Activated CD4-positive, alpha-beta T cell treated with anti-CD3 and anti-CD28 coated beads for 36 hours (primary cell): Measurements from ENCODE around the gene HSBP1L1. TPM values are rescaled to one million over a fixed set of nuclear protein-coding genes. Genes with fewer than 3 reads are reported as not detected.
"Not testable (repeated sequence)": the region's sequence is repeated elsewhere in the genome, so short reads cannot be mapped to it uniquely, and the experiment has no call there.

ENCODE experiments used
- ATAC-seq: fragments of 200-7000 bp; cut with Tn5 transposase; one replicate; pipeline ENCODE4 v1.10.0; 2021; ENCODE audit warnings: mild to moderate bottlenecking, moderate library complexity
- CTCF ChIA-PET: fragments of 350-600 bp; sonication (Branson Sonifier 250); formaldehyde crosslinking; loops from one replicate; lab custom pipeline; 2021; ENCODE audit warnings: antibody characterized with exemption; lab: Charles Lee
- POLR2A ChIA-PET: fragments of 350-600 bp; sonication (Branson Sonifier 250); formaldehyde crosslinking; loops from one replicate; lab custom pipeline; 2021; ENCODE audit warnings: antibody characterized with exemption, inconsistent platforms; lab: Charles Lee
- DNase-seq: peaks from one replicate; pipeline ENCODE4 v3.0.0-alpha.2; 2020
- H3K27ac Mint-ChIP-seq: one replicate; pipeline ENCODE4 v1.8.0; 2021; ENCODE audit warnings: mixed read lengths
- H3K27me3 Mint-ChIP-seq: one replicate; pipeline ENCODE4 v1.8.0; 2021; ENCODE audit warnings: mixed read lengths
- H3K36me3 Mint-ChIP-seq: one replicate; pipeline ENCODE4 v1.8.0; 2021; ENCODE audit warnings: low read depth, mixed read lengths
- H3K4me1 Mint-ChIP-seq: one replicate; pipeline ENCODE4 v1.8.0; 2021; ENCODE audit warnings: mixed read lengths
- H3K4me3 Mint-ChIP-seq: one replicate; pipeline ENCODE4 v1.8.0; 2021; ENCODE audit warnings: mild to moderate bottlenecking, moderate library complexity, mixed read lengths
- H3K9me3 Mint-ChIP-seq: one replicate; pipeline ENCODE4 v1.8.0; 2021; ENCODE audit warnings: low read depth, mixed read lengths
- intact Hi-C, 2 experiments: fragments of 100-400 bp; cut with DNase I in 1 of 2; cut with micrococcal nuclease in 1 of 2; formaldehyde crosslinking; loops; one replicate each; pipeline versions ENCODE4 v1.14.2 to v1.15.1; 2022 to 2024; cut with DNase I, micrococcal nuclease
- total RNA-seq, 2 experiments: library from RNA; stranded (reverse); gene quantifications; one replicate each; pipeline ENCODE4 v1.2.3, GENCODE V29; 2021

The HSBP1L1 gene
- total RNA-seq, 2 experiments from 2014 or later: 14.4 to 16.9 TPM

- Mint-ChIP-seq H3K27me3 (no peaks in the 10 kb centered on the region), H3K4me3 (no peak overlapping the region), H3K36me3 (no peaks in the 10 kb centered on the region), H3K4me1 (peaks cover 24% of the 10 kb centered on the region), H3K9me3 (no peaks in the 10 kb centered on the region), H3K27ac (no peak overlapping the region)
- ChIA-PET POLR2A (no interaction called here), CTCF (interaction anchor here (0.8 to 1.1 kb wide), 2 partner anchors 12 to 28 kb away, joined by 3 read pairs; no protein-coding TSS in a partner anchor)
- DNase-seq (peak; percentile 58), ATAC-seq (peak; percentile 7)
- intact Hi-C loops: no loop called here
These were observed 9.0 kb upstream of the HSBP1L1 start for GRCh38 chr18:79955302-79956075.

- no peak for DNase-seq
- no peaks in the 10 kb centered on the region for H3K36me3 Mint-ChIP-seq
- H3K27me3 Mint-ChIP-seq: no peaks in the 10 kb centered on the region
- no peak overlapping the region for H3K4me3 Mint-ChIP-seq
- no peak overlapping the region for H3K27ac Mint-ChIP-seq
- ChIA-PET POLR2A (no interaction called here), CTCF (interaction anchor here (0.8 kb wide), 1 partner anchor 27 kb away, joined by 3 read pairs; no protein-coding TSS in a partner anchor)
- intact Hi-C loops: no loop called here
- no peak for ATAC-seq
- no peaks in the 10 kb centered on the region for H3K9me3 Mint-ChIP-seq
- H3K4me1 Mint-ChIP-seq: peaks cover 29% of the 10 kb centered on the region
These were observed 8.2 kb upstream of the HSBP1L1 start for GRCh38 chr18:79956276-79956675.

GRCh38 chr18:79958981-79959380 lies 5.5 kb upstream of the HSBP1L1 start:
- peaks cover 2% of the 10 kb centered on the region for H3K27me3 Mint-ChIP-seq
- ChIA-PET CTCF (interaction anchor here (0.6 kb wide), 1 partner anchor 166 kb away, joined by 3 read pairs; no protein-coding TSS in a partner anchor), POLR2A (no interaction called here)
- peaks cover 47% of the 10 kb centered on the region for H3K4me1 Mint-ChIP-seq
- H3K4me3 Mint-ChIP-seq: no peak overlapping the region
- no peaks in the 10 kb centered on the region for H3K36me3 Mint-ChIP-seq
- no peaks in the 10 kb centered on the region for H3K9me3 Mint-ChIP-seq
- no peak overlapping the region for H3K27ac Mint-ChIP-seq
- DNase-seq (no peak), ATAC-seq (no peak)
- intact Hi-C loops: no loop called here

GRCh38 chr18:79960161-79960801 lies 4.2 kb upstream of the HSBP1L1 start:
- ATAC-seq, POLR2A ChIA-PET, H3K36me3 Mint-ChIP-seq, H3K27me3 Mint-ChIP-seq, H3K4me3 Mint-ChIP-seq, H3K9me3 Mint-ChIP-seq, H3K27ac Mint-ChIP-seq: not testable (repeated sequence)
- intact Hi-C loops: loop anchor here (5.0 to 10.0 kb wide), 3 partner anchors 163 to 565 kb away; partner anchors contain the start of genes KCNG2 (in 1 of the 2) and NFATC1 (in 1 of the 2)
- peak; percentile 42 for DNase-seq
- H3K4me1 Mint-ChIP-seq: peaks cover 39% of the 10 kb centered on the region
- CTCF ChIA-PET: interaction anchor here (0.7 kb wide), 1 partner anchor 10 kb away, joined by 3 read pairs; no protein-coding TSS in a partner anchor

GRCh38 chr18:79960921-79961526 lies 3.4 kb upstream of the HSBP1L1 start:
- Mint-ChIP-seq H3K4me3 (no peak overlapping the region), H3K27ac (no peak overlapping the region), H3K27me3 (peaks cover 2% of the 10 kb centered on the region), H3K4me1 (peaks cover 39% of the 10 kb centered on the region), H3K9me3 (no peaks in the 10 kb centered on the region), H3K36me3 (peaks cover 4% of the 10 kb centered on the region)
- DNase-seq (no peak), ATAC-seq (no peak)
- intact Hi-C loops: loop anchor here (5.0 to 10.0 kb wide), 3 partner anchors 164 to 566 kb away; partner anchors contain the start of genes KCNG2 (in 1 of the 2) and NFATC1 (in 1 of the 2)
- ChIA-PET CTCF (no interaction called here), POLR2A (no interaction called here)

GRCh38 chr18:79961527-79962291 lies 2.7 kb upstream of the HSBP1L1 start:
- peaks cover 6% of the 10 kb centered on the region for H3K36me3 Mint-ChIP-seq
- ChIA-PET CTCF (interaction anchor here (0.9 to 1.1 kb wide), 2 partner anchors 9 to 32 kb away, joined by 3 read pairs; no protein-coding TSS in a partner anchor), POLR2A (interaction anchor here (0.6 kb wide), 1 partner anchor 26 kb away, joined by 3 read pairs; no protein-coding TSS in a partner anchor)
- no peak for DNase-seq
- H3K4me1 Mint-ChIP-seq: peaks cover 41% of the 10 kb centered on the region
- intact Hi-C loops: loop anchor here (2.0 to 10.0 kb wide), 4 partner anchors 164 to 567 kb away; partner anchors contain the start of genes KCNG2 (in 1 of the 2) and NFATC1 (in 1 of the 2)
- no peak overlapping the region for H3K4me3 Mint-ChIP-seq
- peaks cover 2% of the 10 kb centered on the region for H3K27me3 Mint-ChIP-seq
- ATAC-seq: no peak
- no peaks in the 10 kb centered on the region for H3K9me3 Mint-ChIP-seq
- H3K27ac Mint-ChIP-seq: no peak overlapping the region

GRCh38 chr18:79962311-79962710 lies 2.1 kb upstream of the HSBP1L1 start:
- no peak for ATAC-seq
- DNase-seq: no peak
- POLR2A ChIA-PET: no interaction called here
- no peaks in the 10 kb centered on the region for H3K9me3 Mint-ChIP-seq
- H3K4me3 Mint-ChIP-seq: no peak overlapping the region
- intact Hi-C loops: loop anchor here (2.0 to 10.0 kb wide), 4 partner anchors 165 to 568 kb away; partner anchors contain the start of genes KCNG2 (in 1 of the 2) and NFATC1 (in 1 of the 2)
- CTCF ChIA-PET: interaction anchor here (0.6 to 1.1 kb wide), 3 partner anchors 10 to 223 kb away, joined by 3 read pairs; no protein-coding TSS in a partner anchor
- peaks cover 2% of the 10 kb centered on the region for H3K27me3 Mint-ChIP-seq
- H3K4me1 Mint-ChIP-seq: peaks cover 41% of the 10 kb centered on the region
- H3K27ac Mint-ChIP-seq: no peak overlapping the region
- H3K36me3 Mint-ChIP-seq: peaks cover 9% of the 10 kb centered on the region

- DNase-seq (peak; percentile 70), ATAC-seq (peak; percentile 68)
- peak overlapping the region; percentile 73 for H3K27ac Mint-ChIP-seq
- intact Hi-C loops: loop anchor here (2.0 to 10.0 kb wide), 4 partner anchors 166 to 568 kb away; partner anchors contain the start of genes KCNG2 (in 1 of the 2) and NFATC1 (in 1 of the 2)
- ChIA-PET POLR2A (interaction anchor here (0.7 kb wide), 1 partner anchor 12 kb away, joined by 3 read pairs; the partner anchor contains the start of gene SLC66A2), CTCF (interaction anchor here (0.6 to 1.4 kb wide), 4 partner anchors 22 to 224 kb away, joined by 3 to 4 read pairs (median 4); partner anchors contain the start of gene RBFA)
- peaks cover 41% of the 10 kb centered on the region for H3K4me1 Mint-ChIP-seq
- peak overlapping the region; percentile 30 for H3K4me3 Mint-ChIP-seq
- no peaks in the 10 kb centered on the region for H3K9me3 Mint-ChIP-seq
- peaks cover 2% of the 10 kb centered on the region for H3K27me3 Mint-ChIP-seq
- H3K36me3 Mint-ChIP-seq: peaks cover 9% of the 10 kb centered on the region
These were observed 1.4 kb upstream of the HSBP1L1 start for GRCh38 chr18:79962835-79963657.

GRCh38 chr18:79963658-79964329 lies 649 bp upstream of the HSBP1L1 start:
- Mint-ChIP-seq H3K27me3 (peaks cover 2% of the 10 kb centered on the region), H3K4me1 (peaks cover 41% of the 10 kb centered on the region), H3K4me3 (peak overlapping the region; percentile 71), H3K9me3 (no peaks in the 10 kb centered on the region), H3K27ac (peak overlapping the region; percentile 25), H3K36me3 (peaks cover 9% of the 10 kb centered on the region)
- intact Hi-C loops: loop anchor here (1.0 to 10.0 kb wide), 9 partner anchors 12 to 569 kb away; partner anchors contain the start of genes CTDP1 (in 2 of the 2), KCNG2 (in 1 of the 2), NFATC1 (in 1 of the 2) and SLC66A2 (in 1 of the 2)
- ATAC-seq: no peak
- no peak for DNase-seq
- ChIA-PET POLR2A (interaction anchor here (0.7 kb wide), 1 partner anchor 12 kb away, joined by 3 read pairs; the partner anchor contains the start of gene SLC66A2), CTCF (interaction anchor here (0.6 to 1.4 kb wide), 4 partner anchors 21 to 80 kb away, joined by 3 to 4 read pairs (median 4); partner anchors contain the start of gene RBFA)
